Parathyroid adenoma (tissue), 2 donors: ENCODE measurements around the gene MGAT4B.

Source experiments
- H2AFZ ChIP-seq: fragments of 300-600 bp; sonication (generic); one replicate; pipeline ENCODE4 v1.7.0; 2017; ENCODE audit warnings: antibody characterized with exemption, mild to moderate bottlenecking
- H3K27ac ChIP-seq: fragments of 300-600 bp; sonication (generic); one replicate; pipeline ENCODE4 v1.7.0; 2017
- H3K27me3 ChIP-seq: fragments of 300-600 bp; sonication (generic); one replicate; pipeline ENCODE4 v1.7.0; 2017; ENCODE audit warnings: low read length; ENCODE audit not compliant: control insufficient read depth, insufficient read depth
- H3K36me3 ChIP-seq: fragments of 300-600 bp; sonication (generic); one replicate; pipeline ENCODE4 v1.7.0; 2017; ENCODE audit warnings: low read length; ENCODE audit not compliant: control insufficient read depth, insufficient read depth
- H3K4me1 ChIP-seq: fragments of 300-600 bp; sonication (generic); one replicate; pipeline ENCODE4 v1.7.0; 2017; ENCODE audit warnings: control low read depth
- H3K4me2 ChIP-seq: fragments of 300-600 bp; sonication (generic); one replicate; pipeline ENCODE4 v1.7.0; 2017; ENCODE audit warnings: low read length
- H3K4me3 ChIP-seq: fragments of 300-600 bp; sonication (generic); one replicate; pipeline ENCODE4 v1.7.0; 2017; ENCODE audit warnings: low read depth, low read length
- H3K79me2 ChIP-seq: fragments of 300-600 bp; sonication (generic); one replicate; pipeline ENCODE4 v1.7.0; 2017; ENCODE audit warnings: control low read depth
- H3K9ac ChIP-seq: fragments of 300-600 bp; sonication (generic); one replicate; pipeline ENCODE4 v1.7.0; 2017; ENCODE audit warnings: mild to moderate bottlenecking
- H3K9me3 ChIP-seq: fragments of 300-600 bp; sonication (generic); one replicate; pipeline ENCODE4 v1.7.0; 2017; ENCODE audit warnings: low read length; ENCODE audit not compliant: control insufficient read depth
- CTCF ChIP-seq: fragments of 300-600 bp; sonication (generic); IDR thresholded peaks from one replicate; pipeline ENCODE4 v1.7.0; 2017; ENCODE audit warnings: antibody characterized with exemption, mild to moderate bottlenecking
- donor health status: primary hyperparathyroidism.

The MGAT4B gene

GRCh38 chr5:179781846-179782245 lies 24.8 kb downstream of the MGAT4B start:
- H3K36me3 ChIP-seq: no peaks in the 10 kb centered on the region
- H3K4me1 ChIP-seq: peaks cover 6% of the 10 kb centered on the region
- no peak overlapping the region for H3K4me2 ChIP-seq
- H3K27ac ChIP-seq: no peak overlapping the region
- H3K4me3 ChIP-seq: no peak overlapping the region
- no peaks in the 10 kb centered on the region for H3K9me3 ChIP-seq
- TF ChIP-seq CTCF: no peak
- no peaks in the 10 kb centered on the region for H3K27me3 ChIP-seq
- H3K9ac ChIP-seq: no peak overlapping the region
- H3K79me2 ChIP-seq: no peaks in the 10 kb centered on the region
- H2AFZ ChIP-seq: no peak overlapping the region

- TF ChIP-seq CTCF: no peak
- Histone ChIP-seq H2AFZ (no peak overlapping the region), H3K4me1 (peaks cover 6% of the 10 kb centered on the region), H3K79me2 (peaks cover 6% of the 10 kb centered on the region), H3K27ac (no peak overlapping the region), H3K9ac (no peak overlapping the region), H3K4me2 (no peak overlapping the region), H3K27me3 (no peaks in the 10 kb centered on the region), H3K36me3 (no peaks in the 10 kb centered on the region), H3K9me3 (no peaks in the 10 kb centered on the region), H3K4me3 (no peak overlapping the region)
Measured at GRCh38 chr5:179780362-179780761, 26.3 kb downstream of the MGAT4B start.

- H3K36me3 ChIP-seq: no peaks in the 10 kb centered on the region
- H3K9me3 ChIP-seq: no peaks in the 10 kb centered on the region
- H3K4me3 ChIP-seq: no peak overlapping the region
- no peaks in the 10 kb centered on the region for H3K27me3 ChIP-seq
- peaks cover 6% of the 10 kb centered on the region for H3K4me1 ChIP-seq
- no peak overlapping the region for H3K4me2 ChIP-seq
- no peak overlapping the region for H3K27ac ChIP-seq
- H3K9ac ChIP-seq: no peak overlapping the region
- H2AFZ ChIP-seq: no peak overlapping the region
- no peak for TF ChIP-seq CTCF
- H3K79me2 ChIP-seq: peaks cover 7% of the 10 kb centered on the region
Measured at GRCh38 chr5:179779826-179780225, 26.8 kb downstream of the MGAT4B start.

GRCh38 chr5:179778591-179778990 lies 28.1 kb downstream of the MGAT4B start:
- Histone ChIP-seq H3K9ac (no peak overlapping the region), H3K79me2 (peaks cover 16% of the 10 kb centered on the region), H3K4me1 (peaks cover 6% of the 10 kb centered on the region), H3K27me3 (no peaks in the 10 kb centered on the region), H3K4me3 (no peak overlapping the region), H3K9me3 (no peaks in the 10 kb centered on the region), H3K4me2 (no peak overlapping the region), H2AFZ (no peak overlapping the region), H3K27ac (no peak overlapping the region), H3K36me3 (no peaks in the 10 kb centered on the region)
- no peak for TF ChIP-seq CTCF

GRCh38 chr5:179777909-179778308 lies 28.8 kb downstream of the MGAT4B start:
- Histone ChIP-seq H2AFZ (no peak overlapping the region), H3K9ac (no peak overlapping the region), H3K79me2 (peaks cover 20% of the 10 kb centered on the region), H3K9me3 (no peaks in the 10 kb centered on the region), H3K4me3 (no peak overlapping the region), H3K4me1 (peaks cover 6% of the 10 kb centered on the region), H3K4me2 (no peak overlapping the region), H3K27ac (no peak overlapping the region), H3K36me3 (no peaks in the 10 kb centered on the region), H3K27me3 (no peaks in the 10 kb centered on the region)
- no peak for TF ChIP-seq CTCF
